Neuronal stem cell (in vitro differentiated cells): Measurements from ENCODE around the gene B3GNT3. TPM values are rescaled to one million over a fixed set of nuclear protein-coding genes. Genes with fewer than 3 reads are reported as not detected.

Source experiments
- DNase-seq: peaks from one replicate; pipeline ENCODE4 v3.0.0-alpha.2; 2013; ENCODE audit warnings: low spot score
- H2AFZ ChIP-seq: one replicate; pipeline ENCODE4 v1.6.1; 2013; ENCODE audit warnings: mild to moderate bottlenecking, low read length, inconsistent platforms
- H2AK5ac ChIP-seq: 2 replicates; pipeline ENCODE4 v1.6.1; 2013; ENCODE audit warnings: low read depth, mild to moderate bottlenecking, inconsistent platforms, low read length, moderate library complexity, mixed read lengths
- H2BK120ac ChIP-seq: 2 replicates; pipeline ENCODE4 v1.6.1; 2013; ENCODE audit warnings: low read depth, mild to moderate bottlenecking, inconsistent platforms, low read length, moderate library complexity, mixed read lengths
- H2BK12ac ChIP-seq: one replicate; pipeline ENCODE4 v1.6.1; 2013; ENCODE audit warnings: low read length, inconsistent platforms
- H2BK15ac ChIP-seq: 2 replicates; pipeline ENCODE4 v1.6.1; 2013; ENCODE audit warnings: mild to moderate bottlenecking, low read length, inconsistent platforms, mixed read lengths
- H2BK5ac ChIP-seq: one replicate; pipeline ENCODE4 v1.6.1; 2013; ENCODE audit warnings: inconsistent platforms, mild to moderate bottlenecking, low read length, moderate library complexity
- H3K14ac ChIP-seq: one replicate; pipeline ENCODE4 v1.6.1; 2013; ENCODE audit warnings: low read length, inconsistent platforms
- H3K18ac ChIP-seq: 2 replicates; pipeline ENCODE4 v1.6.1; 2013; ENCODE audit warnings: low read length, inconsistent platforms
- H3K23ac ChIP-seq: 2 replicates; pipeline ENCODE4 v1.6.1; 2013; ENCODE audit warnings: low read depth, mild to moderate bottlenecking, mixed read lengths, low read length, inconsistent platforms; ENCODE audit not compliant: poor library complexity
- H3K27ac ChIP-seq: replicated peaks from 3 replicates; pipeline ENCODE4 v1.5.1; 2013; ENCODE audit warnings: low read length, inconsistent platforms
- H3K27me3 ChIP-seq, 3 experiments: 2 replicates each; pipeline ENCODE4 v1.6.1; 2013; ENCODE audit warnings: low read length in 3 of 3, mild to moderate bottlenecking in 2 of 3, inconsistent platforms in 1 of 3, low read depth in 1 of 3, mixed read lengths in 1 of 3, moderate library complexity in 1 of 3; ENCODE audit not compliant: control insufficient read depth in 3 of 3, insufficient read depth in 3 of 3
- H3K36me3 ChIP-seq, 2 donors: replicated peaks in 1 of 2; 2 replicates each; pipeline ENCODE4 v1.6.1; 2013; ENCODE audit warnings: low read length in 2 of 2; ENCODE audit not compliant: control insufficient read depth in 2 of 2, insufficient read depth in 2 of 2
- H3K4ac ChIP-seq: 2 replicates; pipeline ENCODE4 v1.6.1; 2013; ENCODE audit warnings: inconsistent platforms, mild to moderate bottlenecking, low read length, moderate library complexity
- H3K4me1 ChIP-seq, 2 donors: 1 replicate in 1 of 2; 2 replicates in 1 of 2; pipeline ENCODE4 v1.6.1; 2013; ENCODE audit warnings: low read length in 2 of 2, low read depth in 1 of 2; ENCODE audit not compliant: control insufficient read depth in 2 of 2, insufficient read depth in 1 of 2
- H3K4me2 ChIP-seq: one replicate; pipeline ENCODE4 v1.6.1; 2013; ENCODE audit warnings: mild to moderate bottlenecking, low read length, inconsistent platforms; ENCODE audit not compliant: insufficient read depth, poor library complexity, severe bottlenecking
- H3K4me3 ChIP-seq, 2 donors: 2 replicates each; pipeline ENCODE4 v1.5.1; 2013; ENCODE audit warnings: low read length in 2 of 2, mild to moderate bottlenecking in 2 of 2, inconsistent platforms in 1 of 2, moderate library complexity in 1 of 2
- H3K79me1 ChIP-seq: one replicate; pipeline ENCODE4 v1.6.1; 2013; ENCODE audit warnings: low read depth, mild to moderate bottlenecking, inconsistent platforms, low read length, moderate library complexity
- H3K9ac ChIP-seq: one replicate; pipeline ENCODE4 v1.6.1; 2013; ENCODE audit warnings: mild to moderate bottlenecking, low read depth, low read length, inconsistent platforms; ENCODE audit not compliant: poor library complexity
- H3K9me3 ChIP-seq, 2 donors: replicated peaks in 1 of 2; 2 replicates each; pipeline versions ENCODE3 to v1.6.1; 2013; ENCODE audit warnings: low read length in 2 of 2, mild to moderate bottlenecking in 2 of 2, inconsistent platforms in 1 of 2, low read depth in 1 of 2, mixed read lengths in 1 of 2, moderate library complexity in 1 of 2; ENCODE audit not compliant: control insufficient read depth in 2 of 2, insufficient read depth in 1 of 2
- H4K8ac ChIP-seq: one replicate; pipeline ENCODE4 v1.6.1; 2013; ENCODE audit warnings: low read depth, mild to moderate bottlenecking, inconsistent platforms, low read length, moderate library complexity
- H4K91ac ChIP-seq: one replicate; pipeline ENCODE4 v1.6.1; 2013; ENCODE audit warnings: low read length, low read depth, mild to moderate bottlenecking, inconsistent platforms; ENCODE audit not compliant: poor library complexity
- WGBS, 2 donors: extraction: QIAGEN DNeasy Blood & Tissue Kit; methylation state at CpG; one replicate each; pipeline ENCODE4 v1.1.7; 2013; ENCODE audit warnings: missing lambda C conversion rate in 2 of 2, mixed read lengths in 1 of 2; ENCODE audit not compliant: insufficient read length in 2 of 2, insufficient replicate concordance in 1 of 2; ENCODE audit errors: extremely low coverage in 2 of 2; 5-methylcytosine and 5-hydroxymethylcytosine counted together
- polyA plus RNA-seq, 2 experiments: library from polyadenylated mRNA; stranded (reverse); fragments of 200-250 nt; gene quantifications; one replicate each; pipeline ENCODE4 v1.2.3, GENCODE V29; 2013

The B3GNT3 gene, protein sequence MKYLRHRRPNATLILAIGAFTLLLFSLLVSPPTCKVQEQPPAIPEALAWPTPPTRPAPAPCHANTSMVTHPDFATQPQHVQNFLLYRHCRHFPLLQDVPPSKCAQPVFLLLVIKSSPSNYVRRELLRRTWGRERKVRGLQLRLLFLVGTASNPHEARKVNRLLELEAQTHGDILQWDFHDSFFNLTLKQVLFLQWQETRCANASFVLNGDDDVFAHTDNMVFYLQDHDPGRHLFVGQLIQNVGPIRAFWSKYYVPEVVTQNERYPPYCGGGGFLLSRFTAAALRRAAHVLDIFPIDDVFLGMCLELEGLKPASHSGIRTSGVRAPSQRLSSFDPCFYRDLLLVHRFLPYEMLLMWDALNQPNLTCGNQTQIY
- 0.03 TPM for polyA plus RNA-seq (2013, experiment 1 of 2)
- polyA plus RNA-seq (2013, experiment 2 of 2), result not detected

DNA sequence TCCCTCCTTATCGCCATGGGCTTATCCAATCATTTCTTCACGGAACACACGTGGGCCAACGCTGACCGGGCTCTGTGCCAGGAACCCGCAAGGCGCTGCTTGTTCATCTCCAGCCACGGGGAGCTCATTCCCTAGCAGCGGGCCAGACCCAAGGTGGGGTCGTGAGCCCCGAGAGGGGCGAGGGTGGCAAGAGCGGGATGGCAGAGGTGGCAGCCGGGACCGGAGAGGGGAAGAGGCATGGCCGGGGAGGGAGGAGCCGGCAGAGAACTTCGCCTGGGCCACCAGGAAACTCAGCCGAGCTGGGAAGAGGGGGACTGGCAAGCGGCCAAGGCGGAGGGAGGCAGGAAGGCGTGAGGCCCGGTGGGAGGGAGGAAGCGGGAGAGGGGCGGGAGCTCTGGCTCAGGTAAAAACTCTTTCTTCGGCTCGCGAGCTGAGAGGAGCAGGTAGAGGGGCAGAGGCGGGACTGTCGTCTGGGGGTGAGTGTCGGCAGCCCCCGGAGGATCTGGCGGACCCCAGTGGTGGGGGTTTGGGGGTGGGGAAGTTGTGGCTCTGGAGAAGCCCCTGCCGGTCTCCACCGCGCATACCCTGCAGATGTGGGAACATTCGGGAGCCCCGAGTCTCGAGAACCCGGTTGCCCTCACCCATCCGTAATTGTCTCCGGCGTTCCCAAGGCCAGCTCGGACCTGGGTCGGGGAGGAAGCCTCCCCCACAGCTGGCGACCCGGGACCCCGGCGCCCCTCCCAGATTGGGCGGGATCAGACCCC lies at the start of gene B3GNT3:
Gene B3GNT3 (plus strand): TSS at position 408 of the 764 bp plus-strand sequence. CDS start 12,670 bp downstream, outside the sequence.
- Histone ChIP-seq H2AK5ac (peak within 1 kb of the TSS; percentile 56), H2BK15ac (peak within 1 kb of the TSS; percentile 49), H2AFZ (peak within 1 kb of the TSS; percentile 66), H3K27me3 (peaks cover 10 to 58% (median 31%) of the 10 kb centered on the region in 3 experiments), H3K4me3 (peak within 1 kb of the TSS in 1 of 2 donors; percentile 27), H3K4ac (peak within 1 kb of the TSS; percentile 37), H3K14ac (no peak within 1 kb of the TSS), H4K8ac (no peak within 1 kb of the TSS), H3K18ac (peak within 1 kb of the TSS; percentile 64), H3K9ac (no peak within 1 kb of the TSS), H2BK5ac (peak within 1 kb of the TSS; percentile 39), H2BK120ac (peak within 1 kb of the TSS; percentile 14), H3K36me3 (no peaks in the 10 kb centered on the region), H3K4me2 (peak within 1 kb of the TSS; percentile 11), H3K4me1 (peaks cover 3% of the 10 kb centered on the region in 2 donors), H3K9me3 (peaks cover 0 to 2% of the 10 kb centered on the region in 2 donors), H2BK12ac (peak within 1 kb of the TSS; percentile 73), H3K27ac (no peak within 1 kb of the TSS), H4K91ac (no peak within 1 kb of the TSS), H3K79me1 (no peaks in the 10 kb centered on the region), H3K23ac (peak within 1 kb of the TSS; percentile 85)
- WGBS, 2 donors, result no CpG with 5 or more reads among the region's 50 CpGs
- DNase-seq, result no peak

DNA sequence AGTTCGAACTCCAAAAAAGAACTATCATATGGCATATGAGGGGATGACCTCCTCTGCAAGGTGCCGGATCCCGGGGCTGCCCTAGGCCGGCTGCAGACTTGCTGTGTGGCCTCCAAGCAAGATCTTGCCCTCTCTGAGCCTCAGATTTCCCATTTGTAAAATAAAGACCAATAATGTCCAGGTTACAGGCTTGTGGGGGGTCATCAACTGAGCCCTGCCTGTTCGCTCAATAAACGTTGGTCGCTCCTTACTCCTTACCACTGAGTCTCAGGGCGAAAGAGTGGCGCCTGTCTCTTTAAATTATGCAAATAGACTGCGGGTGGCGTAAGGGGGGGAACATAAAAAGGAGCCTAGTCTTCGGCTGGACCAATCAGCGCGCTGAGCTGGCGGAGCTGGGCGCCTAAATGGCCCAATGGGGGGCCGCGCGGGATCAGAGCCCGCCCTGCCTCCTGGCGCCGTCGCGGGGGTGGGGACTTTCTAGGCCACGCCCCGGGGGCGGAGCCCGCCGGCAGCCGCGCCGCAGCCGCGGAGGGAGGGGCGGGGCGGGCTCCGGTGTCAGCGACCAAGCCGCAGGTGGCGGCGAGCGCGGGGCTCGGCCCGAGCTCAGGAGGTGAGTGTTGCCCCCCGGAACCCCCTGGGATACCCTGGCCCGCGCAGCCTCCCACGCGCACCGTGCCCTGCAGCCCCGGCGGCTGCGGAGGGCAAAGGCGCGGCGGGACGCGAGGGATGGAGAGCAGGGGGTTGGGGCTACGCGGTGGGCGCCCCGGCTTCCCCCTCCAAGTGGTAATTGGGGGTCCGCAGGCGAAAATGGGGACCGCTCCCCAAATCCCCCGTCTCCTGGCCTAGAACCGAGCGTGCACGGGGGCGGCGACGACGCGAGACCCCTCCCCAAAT lies 47.5 kb upstream of the B3GNT3 start:
- Histone ChIP-seq H3K18ac (peak overlapping the region; percentile 96), H3K9me3 (no peaks in the 10 kb centered on the region), H3K23ac (peak overlapping the region; percentile 81), H3K36me3 (no peaks in the 10 kb centered on the region), H3K4me1 (peaks cover 2 to 9% of the 10 kb centered on the region in 2 donors), H3K79me1 (no peaks in the 10 kb centered on the region), H3K4ac (no peak overlapping the region), H4K91ac (no peak overlapping the region), H3K4me2 (peak overlapping the region; percentile 82), H2BK12ac (no peak overlapping the region), H3K27ac (no peak overlapping the region), H2AK5ac (peak overlapping the region; percentile 6), H4K8ac (no peak overlapping the region), H3K9ac (peak overlapping the region; percentile 91), H2BK15ac (no peak overlapping the region), H2BK120ac (no peak overlapping the region), H3K4me3 (peak overlapping the region; percentile 80 to 93), H2AFZ (peak overlapping the region; percentile 97), H3K27me3 (no peaks in the 10 kb centered on the region), H3K14ac (no peak overlapping the region), H2BK5ac (no peak overlapping the region)
- peak; percentile 94 for DNase-seq
- WGBS, 2 donors, result no CpG with 5 or more reads among the region's 75 CpGs

DNA sequence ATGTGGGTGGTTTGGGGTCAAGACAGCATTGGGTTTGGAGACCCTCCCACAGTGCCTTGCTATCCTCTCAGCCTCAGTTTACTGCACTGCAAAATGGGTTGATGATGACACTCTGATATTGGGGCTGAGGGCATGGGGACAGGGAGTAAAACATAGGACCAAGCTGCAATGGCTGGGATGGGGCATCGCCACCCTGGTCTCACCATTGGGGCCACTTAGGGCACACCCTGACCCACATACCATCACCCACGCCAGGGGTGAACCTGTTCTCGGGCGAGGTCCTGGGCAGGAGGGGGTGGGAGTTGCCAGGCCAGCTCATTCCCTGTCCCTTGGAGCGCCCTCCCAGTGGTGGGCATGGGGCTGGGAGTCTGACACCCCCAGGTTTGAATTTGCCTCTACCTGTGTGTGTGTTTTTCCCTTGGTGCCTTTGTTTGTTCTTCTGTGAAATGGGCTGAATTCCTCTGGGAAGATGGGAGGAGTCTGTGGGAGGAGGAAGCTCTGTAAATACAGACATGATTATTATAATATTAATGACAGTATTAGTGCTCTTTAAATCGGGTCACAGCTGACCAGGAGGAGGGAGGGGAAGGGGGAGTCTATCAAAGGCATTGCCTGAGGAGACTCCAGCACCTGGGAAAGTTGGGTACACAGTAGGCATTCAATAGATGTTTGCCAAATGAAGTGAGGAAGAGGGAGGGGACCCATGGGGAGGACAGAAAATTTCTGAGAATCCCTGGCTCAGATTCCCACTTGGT lies 45.9 kb upstream of the B3GNT3 start:
- no peak overlapping the region for H3K4me2 ChIP-seq
- no peak overlapping the region for H2AFZ ChIP-seq
- no peak overlapping the region for H3K9ac ChIP-seq
- H3K4me3 ChIP-seq, result peak overlapping the region in 1 of 2 donors; percentile 80
- no peak overlapping the region for H4K91ac ChIP-seq
- no peak overlapping the region for H3K4ac ChIP-seq
- H3K14ac ChIP-seq, result no peak overlapping the region
- H2BK5ac ChIP-seq, result no peak overlapping the region
- H3K23ac ChIP-seq, result no peak overlapping the region
- peak overlapping the region; percentile 53 for H2AK5ac ChIP-seq
- H3K79me1 ChIP-seq, result peaks cover under 1% of the 10 kb centered on the region
- WGBS, 2 donors, result no CpG with 5 or more reads among the region's 6 CpGs
- peaks cover 7 to 10% of the 10 kb centered on the region in 2 donors for H3K4me1 ChIP-seq
- no peak for DNase-seq
- no peaks in the 10 kb centered on the region for H3K36me3 ChIP-seq
- H2BK15ac ChIP-seq, result no peak overlapping the region
- no peak overlapping the region for H2BK12ac ChIP-seq
- H2BK120ac ChIP-seq, result no peak overlapping the region
- H3K27me3 ChIP-seq, result no peaks in the 10 kb centered on the region
- H3K27ac ChIP-seq, result no peak overlapping the region
- H4K8ac ChIP-seq, result no peak overlapping the region
- peak overlapping the region; percentile 7 for H3K18ac ChIP-seq
- H3K9me3 ChIP-seq, result no peaks in the 10 kb centered on the region
